K562 (cell line): ENCODE results near the gene HS2ST1. TPM values are rescaled to one million over a fixed set of nuclear protein-coding genes. Genes with fewer than 3 reads are reported as not detected.
A peak's percentile ranks its signal among the peaks of the same experiment; 100 is the strongest.

Experiments used
- ATAC-seq: fragments of 200-7000 bp; cut with Tn5 transposase; 3 replicates; pipeline ENCODE4 v1.9.1; 2020; ENCODE audit warnings: moderate library complexity
- BruUV-seq: library from RNA; stranded (reverse); fragments of 400-500 nt; replicated peaks from 2 replicates; lab custom pipeline; 2021; lab: Mats Ljungman, UMichigan
- CTCF ChIA-PET: fragments of 300-600 bp; formaldehyde crosslinking; extraction: SDS; loops from one replicate; lab custom pipeline; 2021; ENCODE audit warnings: low intra/inter-chr PET ratio; lab: Yijun Ruan, JAX
- POLR2A ChIA-PET: fragments of 300-600, 350-650 bp; sonication (Branson Sonifier 250); formaldehyde crosslinking; extraction: SDS; loops from one replicate; lab custom pipeline; 2021; ENCODE audit warnings: antibody characterized with exemption, inconsistent platforms; lab: Yijun Ruan, JAX
- DNase-seq, 4 experiments: peaks; one replicate each; pipeline versions ENCODE4 v3.0.0 to v3.0.0-alpha.2; 2011 to 2018; ENCODE audit warnings: low spot score in 3 of 4, mixed read lengths in 3 of 4; ENCODE audit errors: extremely low read depth in 1 of 4
- FAIRE-seq: peaks from 2 replicates; lab custom pipeline; 2011; peaks lifted over from hg19 to GRCh38; lab: Jason Lieb, UNC
- H2AFZ ChIP-seq: 2 replicates; pipeline ENCODE4 v1.6.0; 2011; ENCODE audit warnings: low read depth, low read length, control low read depth, inconsistent platforms
- H3K27ac ChIP-seq: fragments of 200-600 bp; 3 replicates; pipeline ENCODE4 v1.8.0; 2011; ENCODE audit warnings: low read depth, mild to moderate bottlenecking, control low read depth, inconsistent platforms, low read length, moderate library complexity, mixed read lengths; ENCODE audit errors: extremely low read depth
- H3K27me3 ChIP-seq, 2 experiments: fragments of 300-600 bp in 1 of 2; 2 replicates in 1 of 2; 3 replicates in 1 of 2; pipeline versions ENCODE4 v1.6.0 to v1.8.0; 2011; ENCODE audit warnings: inconsistent platforms in 2 of 2, low read length in 2 of 2, mild to moderate bottlenecking in 1 of 2, mixed read lengths in 1 of 2, moderate library complexity in 1 of 2; ENCODE audit not compliant: control insufficient read depth in 2 of 2, insufficient read depth in 2 of 2
- H3K36me3 ChIP-seq: fragments of 300-600 bp; 3 replicates; pipeline ENCODE4 v1.8.0; 2011; ENCODE audit warnings: mild to moderate bottlenecking, low read length, inconsistent platforms; ENCODE audit not compliant: control insufficient read depth, insufficient read depth
- H3K4me1 ChIP-seq, 2 experiments: fragments of 200-600 bp in 1 of 2; replicated peaks in 1 of 2; 2 replicates in 1 of 2; 3 replicates in 1 of 2; pipeline versions ENCODE4 v1.5.1 to v1.8.0; 2011; ENCODE audit warnings: inconsistent platforms in 2 of 2, low read length in 2 of 2, mild to moderate bottlenecking in 1 of 2, mixed read lengths in 1 of 2, moderate library complexity in 1 of 2; ENCODE audit not compliant: control insufficient read depth in 2 of 2, insufficient read depth in 2 of 2
- H3K4me2 ChIP-seq: 2 replicates; pipeline ENCODE4 v1.6.1; 2011; ENCODE audit warnings: low read length, control low read depth, inconsistent platforms, mixed read lengths; ENCODE audit not compliant: insufficient read depth
- H3K4me3 ChIP-seq: fragments of 200-600 bp; sonication (generic), shearing (Covaris generic); 2 replicates; pipeline ENCODE4 v1.5.1; 2016; ENCODE audit warnings: control low read depth, inconsistent platforms
- H3K79me2 ChIP-seq: fragments of 200-600 bp; 3 replicates; pipeline ENCODE4 v1.8.0; 2011; ENCODE audit warnings: low read length, inconsistent platforms; ENCODE audit not compliant: control insufficient read depth, insufficient read depth
- H3K9ac ChIP-seq, 2 experiments: 2 replicates each; pipeline versions ENCODE4 v1.6.0 to v1.6.1; 2011; ENCODE audit warnings: low read depth in 2 of 2, low read length in 2 of 2, control low read depth in 1 of 2, inconsistent platforms in 1 of 2, mild to moderate bottlenecking in 1 of 2, mixed read lengths in 1 of 2; ENCODE audit not compliant: insufficient read depth in 1 of 2
- H3K9me1 ChIP-seq: one replicate; pipeline ENCODE4 v1.6.0; 2011; ENCODE audit warnings: inconsistent platforms, mild to moderate bottlenecking, low read length, moderate library complexity; ENCODE audit not compliant: control insufficient read depth, insufficient read depth
- H3K9me3 ChIP-seq: replicated peaks from 2 replicates; pipeline ENCODE4 v1.5.1; 2011; ENCODE audit warnings: low read depth, low read length, inconsistent platforms; ENCODE audit not compliant: control insufficient read depth, insufficient read depth
- H4K20me1 ChIP-seq: replicated peaks from 2 replicates; pipeline ENCODE4 v1.6.1; 2011; ENCODE audit warnings: low read length, inconsistent platforms, mixed read lengths; ENCODE audit not compliant: control insufficient read depth, insufficient read depth
- ATF2 ChIP-seq: sonication (generic); formaldehyde crosslinking; IDR thresholded peaks from 2 replicates; pipeline ENCODE4 v1.8.1; 2022; ENCODE audit warnings: missing genetic modification reagents
- CTCF ChIP-seq, 3 experiments: IDR thresholded peaks in 2 of 3; conservative IDR thresholded peaks in 1 of 3; 2 replicates each; pipeline ENCODE4 v1.5.1; 2011 to 2012; ENCODE audit warnings: low read length in 3 of 3, mild to moderate bottlenecking in 3 of 3, control low read depth in 2 of 3, improper control_type of control experiment in 1 of 3, inconsistent platforms in 1 of 3, low read depth in 1 of 3, mixed read lengths in 1 of 3, moderate library complexity in 1 of 3; ENCODE audit not compliant: insufficient read depth in 2 of 3
- EP400 ChIP-seq: fragments of 450-650 bp; IDR thresholded peaks from 2 replicates; pipeline ENCODE4 v1.6.1; 2017; ENCODE audit warnings: antibody characterized with exemption, mild to moderate bottlenecking, moderate library complexity
- HSF4 ChIP-seq: fragments of 250-450 bp; sonication (Bioruptor Pico); IDR thresholded peaks from 2 replicates; pipeline ENCODE4 v2.1.2; 2022; ENCODE audit warnings: mild to moderate bottlenecking, moderate library complexity, borderline replicate concordance
- MIER1 ChIP-seq: fragments of 450-650 bp; IDR thresholded peaks from 2 replicates; pipeline ENCODE4 v1.6.1; 2016; ENCODE audit warnings: antibody characterized with exemption, mild to moderate bottlenecking, low read depth
- REST ChIP-seq, 2 experiments: fragments of 450-650 bp; formaldehyde crosslinking in 1 of 2; IDR thresholded peaks; 2 replicates each; pipeline versions ENCODE4 v1.4.0 to v1.6.1; 2014 to 2020; ENCODE audit warnings: mild to moderate bottlenecking in 2 of 2, borderline replicate concordance in 1 of 2, low read depth in 1 of 2
- ZNF644 ChIP-seq: fragments of 200-800 bp; sonication (Bioruptor generic); IDR thresholded peaks from 2 replicates; pipeline ENCODE4 v1.6.1; 2016; ENCODE audit warnings: low read depth, missing genetic modification characterization, missing compliant biosample characterization
- WGBS: fragments of 100-300 bp; shearing (Covaris generic); methylation state at CpG from one replicate; pipeline ENCODE4 v1.1.6; 2016; ENCODE audit warnings: low coverage, mixed read lengths; ENCODE audit not compliant: insufficient coverage; ENCODE audit errors: missing lambda C conversion rate; 5-methylcytosine and 5-hydroxymethylcytosine counted together
- in situ Hi-C: fragments of 300-500 bp; cut with MboI; formaldehyde crosslinking; loops from 4 replicates; pipeline ENCODE4 v1.15.0; 2018; ENCODE audit warnings: inconsistent platforms, mixed read lengths
- intact Hi-C: fragments of 100-400 bp; cut with micrococcal nuclease; formaldehyde crosslinking; loops from 2 replicates; pipeline ENCODE4 v1.14.2; 2022
- polyA plus RNA-seq, 8 experiments: library from polyadenylated mRNA; depleted of rRNA in 4 of 8; stranded (reverse) in 5 of 8; unstranded in 3 of 8; fragments of >200 nt; fragmentation: Nextera tagmentation in 2 of 8; fragmentation: Illumina TruSeq in 1 of 8; extraction: Ambion mirVana in 2 of 8; extraction: Trizol in 1 of 8; gene quantifications; 2 replicates each; pipeline versions ENCODE4 v1.2.1 to v1.2.3, GENCODE V29; 2011 to 2014; ENCODE audit warnings: inconsistent platforms in 1 of 8, missing spikeins in 1 of 8
- total RNA-seq, 7 experiments: library from RNA; depleted of rRNA in 6 of 7; stranded (reverse); fragments of >200 nt in 6 of 7; fragmentation: Illumina TruSeq in 2 of 7; extraction: Trizol in 2 of 7; gene quantifications; 2 replicates each; pipeline versions ENCODE4 v1.2.1 to v1.2.3, GENCODE V29; 2011 to 2021; ENCODE audit warnings: low replicate concordance in 1 of 7

Gene HS2ST1
- total and polyA plus RNA-seq, 9 of the 15 experiments (the other 6 are each of a cell fraction or from before 2014, with no cell fraction given), result 7.7 to 43.3 (median 25.8) TPM

GRCh38 chr1:87084244-87084836 lies 169.9 kb downstream of the HS2ST1 start:
- ATAC-seq, result peak; percentile 49; the same call in 1 of the 3 replicates
- H3K4me1 ChIP-seq, result no peaks in the 10 kb centered on the region
- TF ChIP-seq REST (IDR thresholded peaks at IDR 0.05; ENCODE audit: borderline replicate concordance) (peak; percentile 30; the same call in 1 of the 2 replicates), REST (CRISPR knock-in tag; IDR thresholded peaks at IDR 0.05; ENCODE audit: low read depth) (no peak), HSF4 (CRISPR knock-in tag) (no peak), CTCF (IDR thresholded peaks at IDR 0.05 in 2 of 3, conservative IDR thresholded peaks at IDR 0.05 in 1 of 3; ENCODE audit: insufficient read depth in 2 of 3, low read depth in 1 of 3, low read length in 3 of 3) (peak; percentile 22 to 60 (median 33); a peak in 4 of 6 replicates), EP400 (no peak), MIER1 (no peak), ZNF644 (tag) (no peak), ATF2 (CRISPR knock-in tag) (no peak)

More at GRCh38 chr1:87084244-87084836, 169.9 kb downstream of the HS2ST1 start:
- DNase-seq, result peak in 1 of 4 experiments; percentile 15
- no peak overlapping the region for H3K4me2 ChIP-seq
- no peak overlapping the region for H3K9ac ChIP-seq
- BruUV-seq, result no TSS peak
- no peaks in the 10 kb centered on the region for H4K20me1 ChIP-seq
- CTCF ChIA-PET, result interaction anchor here (0.9 to 2.3 kb wide), 5 partner anchors 251 to 705 kb away, joined by 3 to 19 read pairs (median 4); no protein-coding TSS in a partner anchor
- H3K9me3 ChIP-seq, result no peaks in the 10 kb centered on the region
- intact Hi-C loops, result loop anchor here (1.0 to 10.0 kb wide), 3 partner anchors 117 to 380 kb away; partner anchors contain the start of gene SH3GLB1
- H3K9me1 ChIP-seq, result no peaks in the 10 kb centered on the region
- H3K27me3 ChIP-seq, result no peaks in the 10 kb centered on the region
- POLR2A ChIA-PET, result interaction anchor here (0.6 to 0.7 kb wide), 2 partner anchors 10 to 205 kb away, joined by 3 read pairs; no protein-coding TSS in a partner anchor
- FAIRE-seq, result no peak
- in situ Hi-C loops, result no loop called here
- no peak overlapping the region for H2AFZ ChIP-seq
- no peak overlapping the region for H3K4me3 ChIP-seq
- H3K79me2 ChIP-seq, result no peaks in the 10 kb centered on the region; the same call in 2 of the 3 replicates
- WGBS, result 22% methylated on average over 3 of the region's 3 CpGs
- peaks cover 18% of the 10 kb centered on the region for H3K36me3 ChIP-seq
- H3K27ac ChIP-seq, result no peak overlapping the region
